GM19351 (cell line): ENCODE results near the gene MACROD2.
A peak's percentile ranks its signal among the peaks of the same experiment; 100 is the strongest.

Experiments
- ATAC-seq: cut with Tn5 transposase; IDR thresholded peaks from one replicate; pipeline ENCODE4 v1.9.1; 2021; ENCODE audit warnings: mild to moderate bottlenecking, moderate library complexity; ENCODE audit not compliant: unreplicated experiment

The MACROD2 gene

DNA sequence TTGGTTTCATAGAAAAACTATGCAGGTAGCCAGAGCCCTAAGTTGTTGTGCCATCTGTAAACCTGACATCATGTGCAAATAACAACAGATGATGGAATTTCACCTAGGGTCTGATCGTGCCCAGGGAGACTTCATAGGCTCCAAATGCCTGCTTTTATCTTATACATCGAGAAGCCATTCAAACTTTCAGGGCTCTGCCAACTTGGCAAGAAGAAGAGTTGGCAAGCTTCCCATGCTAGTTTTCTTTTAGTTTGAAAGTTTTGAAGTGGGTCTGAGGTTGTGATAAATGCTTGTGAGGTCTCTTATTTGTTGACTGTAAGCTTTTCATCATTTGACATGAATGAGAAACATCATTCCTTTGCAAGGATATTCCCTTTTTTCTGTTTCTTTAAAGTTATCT is 517.5 kb downstream of the MACROD2 start:
- no peak for ATAC-seq

DNA sequence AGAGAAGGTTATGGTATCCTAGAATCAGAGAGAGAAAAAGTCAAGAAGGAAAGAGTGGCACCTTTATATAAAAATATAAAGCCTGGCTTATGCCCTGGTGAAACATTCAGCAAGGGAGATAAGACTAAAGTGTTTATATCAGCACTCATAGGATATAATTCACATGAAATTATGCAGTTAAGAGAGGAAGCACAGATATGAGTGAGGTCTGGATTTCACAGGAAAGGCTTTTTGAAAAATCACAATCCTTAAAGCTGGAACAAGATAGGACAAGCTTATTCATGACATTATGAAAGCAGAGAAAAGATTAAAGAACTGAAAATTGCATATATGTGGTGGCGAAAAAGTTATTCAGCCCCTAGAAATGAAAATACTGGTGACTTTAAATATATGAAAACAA is 523.3 kb downstream of the MACROD2 start:
- ATAC-seq = no peak

DNA sequence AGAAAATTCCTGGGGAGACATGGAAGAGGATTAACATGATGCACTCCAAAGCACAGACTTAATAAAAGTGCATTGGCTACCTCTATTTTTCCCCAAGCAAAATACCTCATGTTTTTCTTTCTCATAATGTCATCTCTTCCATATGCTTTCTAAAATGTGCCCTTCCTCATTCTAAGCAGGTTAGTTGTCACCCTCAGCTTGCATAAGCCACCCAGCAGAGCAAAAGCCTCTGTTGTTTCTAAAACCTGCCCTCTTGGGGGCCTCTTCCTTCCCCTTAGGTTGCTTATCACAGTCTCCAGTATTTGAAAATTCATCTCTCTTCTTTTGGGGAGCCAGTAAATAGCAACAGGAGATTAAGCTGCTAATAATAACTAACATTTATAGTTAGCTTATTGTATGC is 525.7 kb downstream of the MACROD2 start:
- no peak for ATAC-seq

DNA sequence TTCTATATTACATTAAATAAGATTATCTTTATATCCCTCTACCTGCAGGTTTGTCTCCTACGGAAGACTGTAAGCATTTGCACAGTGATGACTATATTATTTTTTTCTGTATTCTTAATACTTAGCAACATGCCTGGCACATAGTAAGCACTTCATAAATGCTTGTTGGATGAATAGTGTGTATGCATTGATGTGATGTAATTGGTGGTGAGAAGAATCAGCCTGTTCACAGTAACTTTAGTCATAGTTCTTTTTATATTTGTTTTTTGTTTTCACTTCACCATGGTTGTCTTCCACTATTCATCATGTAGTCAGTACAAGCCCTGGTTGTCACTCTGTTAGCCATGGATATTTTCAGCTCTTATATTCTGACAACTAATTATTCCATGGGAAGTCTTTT is 526.1 kb downstream of the MACROD2 start:
- no peak for ATAC-seq

DNA sequence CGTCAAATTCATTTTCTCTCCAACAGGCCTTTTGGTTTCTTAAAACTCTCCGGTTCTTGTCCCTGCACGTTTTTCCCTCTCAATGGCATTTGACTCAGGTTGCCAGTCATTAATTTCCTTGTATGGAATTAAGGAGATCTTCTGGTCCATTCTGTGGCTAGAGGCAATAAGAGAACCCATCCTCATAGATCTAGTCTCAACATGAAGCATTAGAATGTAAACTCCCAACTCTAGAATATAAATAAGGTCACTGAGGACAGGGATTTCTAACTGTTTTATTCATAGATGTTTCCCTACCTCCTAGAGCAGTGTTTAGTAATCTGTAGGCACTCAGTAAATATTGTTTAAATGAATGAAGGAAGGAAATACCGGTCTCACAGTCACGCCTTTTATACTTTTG is 527.3 kb downstream of the MACROD2 start:
- ATAC-seq = no peak

DNA sequence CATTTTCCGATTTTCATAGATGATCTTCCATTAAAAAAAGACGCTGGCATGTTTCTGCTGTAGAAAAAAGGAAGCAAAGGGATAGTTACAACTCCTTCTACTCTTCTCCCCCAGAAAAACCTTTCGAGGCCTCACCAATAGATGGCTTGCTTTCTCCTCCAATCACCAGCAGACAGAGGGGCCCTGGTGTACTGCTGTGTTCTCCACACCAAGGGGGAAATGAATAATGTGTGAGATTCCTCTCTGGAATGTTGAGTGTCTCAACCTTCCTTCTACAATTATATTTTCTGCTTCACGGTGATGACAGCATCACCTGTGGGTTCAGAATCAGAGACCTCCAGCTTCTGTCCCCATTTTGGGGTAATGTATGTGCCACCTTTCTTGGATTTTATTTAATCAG is 527.8 kb downstream of the MACROD2 start:
- ATAC-seq = no peak

DNA sequence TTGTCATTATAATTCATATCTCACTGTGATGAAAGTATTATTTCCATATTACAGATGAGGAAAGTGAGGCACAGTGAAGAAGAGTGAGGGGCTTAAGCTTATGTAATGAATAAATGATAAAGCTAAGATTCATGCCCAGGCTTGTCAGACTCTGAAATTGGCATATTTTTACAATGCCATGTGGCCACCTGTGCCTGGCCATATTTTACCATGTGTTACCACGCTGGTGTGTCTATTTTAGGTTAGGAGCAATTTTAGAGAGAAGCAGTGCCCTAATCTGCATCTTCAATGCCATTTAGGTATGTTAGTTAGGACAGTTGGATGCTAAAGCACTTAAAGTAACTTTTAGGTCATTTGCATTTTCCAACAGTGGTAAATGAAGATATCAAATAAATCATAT is 530.1 kb downstream of the MACROD2 start:
- no peak for ATAC-seq

DNA sequence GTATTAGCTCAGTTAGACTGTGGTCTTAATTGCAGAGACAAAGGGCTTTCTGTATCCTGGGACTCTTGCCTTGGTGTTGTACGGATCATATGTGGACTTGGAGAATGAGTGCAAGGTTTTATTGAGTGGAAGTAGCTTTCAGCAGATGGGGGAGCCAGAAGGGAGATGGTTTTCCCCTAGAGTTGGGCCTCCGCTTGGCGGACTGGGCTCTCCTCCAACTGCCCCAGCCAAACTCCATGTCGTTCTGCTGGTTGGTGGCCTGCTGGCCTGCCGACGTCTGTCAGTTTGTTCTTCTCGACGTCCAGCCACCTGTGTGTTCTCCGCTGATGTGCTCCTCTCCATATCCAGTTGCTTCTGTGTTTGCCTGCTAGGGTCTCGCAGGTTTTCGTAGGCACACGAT is 531.6 kb downstream of the MACROD2 start:
- no peak for ATAC-seq

DNA sequence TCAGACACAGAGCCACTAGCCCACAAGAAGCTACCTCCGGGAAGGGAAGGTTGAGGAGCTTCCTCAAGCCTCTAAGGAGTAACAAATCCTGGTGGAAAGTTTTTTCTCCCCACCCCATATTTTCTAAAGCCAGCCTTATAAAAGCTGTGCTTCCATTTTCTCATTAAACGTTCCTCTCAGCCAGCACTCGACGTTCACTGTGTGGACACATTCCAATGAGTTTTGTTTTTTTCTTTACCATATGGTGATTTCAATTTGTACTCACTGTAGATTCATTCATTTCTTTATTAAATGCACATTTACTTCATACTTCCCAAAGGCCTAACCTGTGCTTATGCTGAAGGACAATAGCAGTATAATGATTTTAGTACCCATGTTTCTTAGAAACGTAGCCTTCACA is 536.5 kb downstream of the MACROD2 start:
- ATAC-seq = no peak

DNA sequence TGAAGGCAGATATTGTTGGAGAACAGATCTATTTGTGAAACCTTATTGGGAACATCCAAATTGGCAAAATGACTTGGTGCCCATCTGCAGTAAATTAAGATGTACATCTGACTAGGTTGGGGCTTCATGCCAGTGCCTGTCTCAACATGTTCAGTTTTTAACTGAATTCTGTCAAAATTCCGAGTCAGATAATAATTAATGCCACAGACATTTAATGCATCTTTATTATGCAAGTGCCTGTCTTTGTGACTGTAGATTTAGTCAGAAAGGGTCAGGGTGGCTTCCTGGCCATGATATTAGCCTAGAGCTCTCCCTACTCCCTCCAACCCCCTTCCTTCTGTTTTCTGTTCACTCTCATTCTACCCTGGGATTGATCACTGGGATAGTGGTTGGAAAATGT is 541.4 kb downstream of the MACROD2 start:
- ATAC-seq = no peak

DNA sequence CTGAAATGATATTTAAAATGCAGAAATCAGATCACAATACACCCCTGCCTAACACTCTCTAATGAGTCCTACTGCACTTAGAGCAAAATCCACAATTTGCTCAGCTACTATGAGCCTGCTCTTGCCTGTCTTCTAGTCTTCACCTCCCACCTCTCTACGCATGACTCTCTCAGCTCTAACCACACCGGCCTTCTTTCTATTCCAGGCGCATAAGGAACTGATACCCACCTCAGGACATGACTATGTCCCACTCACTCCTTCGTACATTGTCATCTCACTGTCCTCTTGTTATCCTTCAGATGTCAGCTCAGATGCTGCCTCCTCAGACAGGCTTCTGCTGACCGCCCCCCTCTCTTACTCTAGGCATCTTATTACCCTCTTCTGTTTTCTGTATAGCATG is 543.1 kb downstream of the MACROD2 start:
- ATAC-seq = peak; percentile 99

DNA sequence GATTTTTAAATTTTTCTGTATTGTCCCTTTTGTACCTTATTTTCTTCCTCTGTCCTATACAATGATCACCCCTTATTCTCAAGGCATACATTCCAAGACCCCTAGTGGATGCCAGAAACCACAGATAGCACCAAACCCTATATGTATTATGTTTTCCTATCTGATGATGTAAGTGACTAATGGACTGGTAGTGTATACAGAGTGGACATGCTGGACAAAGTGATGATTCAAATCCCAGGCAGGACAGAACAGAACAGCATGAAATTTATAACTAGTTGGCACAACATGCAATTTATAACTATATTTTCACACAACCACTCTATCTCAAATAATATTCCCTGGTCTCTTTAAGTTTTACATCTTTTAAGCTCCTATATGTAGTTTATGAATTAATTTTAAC is 547.7 kb downstream of the MACROD2 start:
- ATAC-seq = no peak

DNA sequence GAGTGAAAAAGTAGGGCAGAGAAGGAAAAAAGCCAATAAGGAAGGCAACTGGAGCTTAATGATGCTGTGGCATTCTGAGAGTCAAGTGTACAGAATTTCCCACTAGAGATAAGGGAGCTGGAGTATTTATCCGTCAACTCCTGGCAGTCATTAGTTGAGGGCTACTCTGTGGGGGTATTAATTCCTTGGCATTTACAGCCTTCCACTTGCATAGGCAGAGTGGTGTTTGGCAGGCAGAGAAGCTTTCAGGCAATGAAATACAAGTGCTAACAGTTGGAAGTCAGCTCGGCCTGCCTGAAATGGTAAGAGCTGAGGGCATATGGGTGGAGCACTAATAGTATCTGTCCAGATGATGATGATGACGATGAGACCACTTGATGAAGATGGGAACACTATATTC is 549.4 kb downstream of the MACROD2 start:
- no peak for ATAC-seq

DNA sequence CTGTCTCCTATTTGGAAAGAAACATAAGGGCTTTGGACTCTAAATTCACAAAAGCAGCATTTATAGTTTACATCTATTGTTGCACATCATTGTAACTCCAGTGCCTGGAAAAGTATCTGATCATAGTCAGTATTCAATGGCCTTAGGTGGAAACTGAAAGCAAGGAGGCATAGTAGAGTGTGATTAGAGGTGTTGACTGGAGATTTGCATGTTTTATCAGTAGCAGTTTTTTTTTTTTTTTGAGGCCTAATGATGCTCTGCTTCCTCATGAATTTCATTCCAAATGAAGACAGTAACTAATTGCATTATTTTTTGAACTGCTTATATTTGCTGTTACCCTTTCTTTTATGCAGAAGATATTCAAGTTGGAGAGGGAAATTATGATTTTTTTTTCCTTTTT is 555.3 kb downstream of the MACROD2 start:
- ATAC-seq = no peak

DNA sequence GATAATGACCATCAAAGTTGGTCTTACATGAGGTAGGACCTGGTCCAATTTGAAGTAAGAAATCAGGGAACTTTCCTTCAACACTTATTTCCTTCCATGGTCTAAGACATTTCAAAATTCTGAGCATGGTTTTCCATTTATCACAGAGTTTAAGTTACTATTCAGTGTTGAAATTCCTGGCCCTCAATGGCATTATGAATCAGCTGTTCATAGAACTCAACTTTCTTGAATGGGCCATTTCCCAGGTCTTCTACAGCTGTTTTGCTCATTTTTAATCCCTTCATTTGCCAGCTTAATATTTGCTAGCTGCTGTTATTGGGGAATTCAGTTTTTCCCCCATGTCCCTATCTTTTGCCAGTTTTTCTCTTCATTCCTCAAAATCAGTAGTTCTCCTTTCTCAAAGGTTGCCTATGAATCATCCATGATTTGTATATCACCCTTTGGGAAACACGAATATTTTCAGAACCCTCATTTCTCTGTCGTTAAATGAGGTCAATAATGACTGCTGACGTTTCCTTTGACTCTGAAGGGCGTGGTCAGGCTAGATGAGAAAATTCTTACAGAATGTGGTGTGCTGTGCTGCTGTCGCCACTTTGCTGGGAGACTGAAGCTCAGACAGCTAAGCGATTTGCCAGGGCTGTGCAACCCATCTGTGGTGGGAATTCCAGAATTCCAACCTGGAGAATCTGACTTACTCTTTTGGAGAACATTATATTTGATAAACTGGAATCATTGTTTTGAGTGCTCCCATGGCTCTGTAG is 558.6 kb downstream of the MACROD2 start:
- ATAC-seq = no peak

DNA sequence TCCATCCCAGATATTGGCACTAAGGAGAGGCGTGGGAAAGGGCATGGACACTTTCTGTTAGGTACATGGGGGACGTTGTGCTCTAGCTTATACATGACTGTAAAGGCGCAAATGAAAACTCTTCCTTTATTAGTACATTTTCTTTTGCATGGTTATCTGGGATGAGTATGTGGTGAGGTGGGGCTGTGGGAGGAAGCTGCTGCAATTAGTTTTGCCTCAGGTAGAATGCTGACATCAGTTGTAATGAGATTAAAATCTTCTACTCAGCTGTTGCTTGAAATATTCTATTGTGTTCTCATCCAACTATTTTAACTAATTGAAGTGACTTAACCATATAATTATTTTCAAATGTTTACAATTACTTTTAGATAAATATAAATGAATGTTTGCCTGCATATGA is 560.4 kb downstream of the MACROD2 start:
- ATAC-seq = no peak

DNA sequence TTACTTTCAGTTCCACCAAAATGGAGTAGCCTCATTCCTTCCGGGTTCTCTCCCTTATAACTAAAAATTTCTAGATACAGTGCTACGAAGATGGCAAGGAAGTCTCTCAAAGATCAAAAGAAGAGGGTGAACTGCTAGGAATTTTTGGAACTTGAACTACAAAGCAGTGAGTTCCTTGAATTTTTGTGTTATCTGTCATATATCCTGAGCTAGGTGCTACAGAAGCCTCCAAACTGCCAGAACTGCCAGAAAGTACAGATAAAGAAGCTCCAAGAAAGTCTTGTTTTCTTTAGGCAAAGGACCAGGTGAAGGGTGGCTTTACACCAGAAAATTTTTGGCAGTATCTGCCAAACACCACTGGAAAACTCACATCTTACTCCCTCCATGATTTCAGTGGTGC is 560.9 kb downstream of the MACROD2 start:
- ATAC-seq = no peak

DNA sequence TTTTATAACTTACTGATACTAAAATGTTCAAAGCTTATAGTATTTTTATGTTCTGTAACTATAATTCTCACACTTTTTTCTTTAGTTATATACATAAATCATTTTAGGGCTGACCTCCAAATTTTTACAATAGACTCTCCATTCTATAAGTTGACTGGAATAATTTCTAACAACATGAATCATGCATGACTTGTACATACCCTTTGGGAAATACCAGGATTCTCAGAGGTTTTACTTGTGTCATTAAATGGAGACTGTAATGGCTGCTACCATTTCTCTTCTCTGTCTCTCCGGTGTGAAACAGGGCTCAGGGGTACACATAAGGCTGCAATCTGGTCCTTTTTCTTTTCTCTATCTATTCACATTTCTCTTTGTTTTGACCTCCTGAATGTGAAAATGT is 564.3 kb downstream of the MACROD2 start:
- ATAC-seq = no peak

DNA sequence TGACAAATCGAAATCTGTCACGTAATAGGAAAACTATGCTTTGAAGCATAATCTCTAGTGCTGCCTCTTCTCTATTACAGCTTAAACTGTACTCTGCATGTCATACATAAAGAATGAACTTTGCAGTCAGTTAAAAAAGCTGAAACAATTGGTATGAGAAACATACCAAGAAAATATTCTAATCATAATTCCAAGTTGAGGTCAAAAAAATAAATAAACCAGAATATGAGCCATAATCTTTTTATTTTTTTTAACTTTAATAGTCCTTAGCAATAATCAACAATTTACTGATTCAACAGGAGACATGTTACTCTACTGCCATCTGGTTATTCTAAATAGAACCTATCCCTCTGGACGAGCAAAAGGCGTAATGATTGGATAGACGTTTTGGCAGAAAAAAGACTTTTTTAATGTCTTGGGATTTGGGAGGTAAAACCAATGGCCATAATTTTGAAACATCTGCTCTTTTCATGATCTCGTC is 566.5 kb downstream of the MACROD2 start:
- no peak for ATAC-seq

DNA sequence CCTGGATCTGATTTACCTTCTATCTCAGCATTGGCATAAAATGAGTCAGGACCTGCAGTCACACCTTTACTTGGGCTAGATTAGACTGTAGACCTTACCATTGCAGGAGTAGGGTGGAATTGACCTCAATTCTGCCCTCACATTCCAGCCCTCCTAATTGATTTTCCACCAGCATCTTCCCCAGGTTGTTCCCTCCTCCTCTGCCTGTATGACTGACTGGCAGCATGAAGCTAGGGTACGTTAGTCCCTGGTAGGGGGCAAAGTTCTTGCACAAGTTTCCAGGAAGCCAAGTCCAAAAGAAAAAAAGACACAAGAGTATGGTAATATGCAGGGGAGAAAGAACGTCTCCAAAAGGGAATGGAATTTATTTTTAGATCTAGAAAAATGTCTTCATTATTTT is 567.7 kb downstream of the MACROD2 start:
- no peak for ATAC-seq

DNA sequence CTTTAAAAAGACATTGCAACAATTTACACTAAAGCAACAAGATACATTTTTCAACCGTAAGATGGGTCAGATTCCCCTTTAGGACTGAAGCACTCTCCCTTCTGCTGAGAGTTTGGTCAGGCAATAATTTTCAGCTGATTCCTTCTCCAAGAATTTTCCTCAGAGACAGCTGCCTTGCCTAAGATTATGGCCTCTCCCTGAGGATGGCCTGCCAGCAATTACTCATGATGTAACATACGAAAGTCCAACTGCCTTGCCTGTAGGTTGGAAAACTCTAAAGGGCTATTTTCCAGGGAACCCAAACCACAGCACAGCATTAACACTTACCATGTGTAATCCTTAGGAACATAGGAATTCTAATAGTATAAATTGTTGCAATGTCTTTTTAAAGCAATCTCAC is 571.2 kb downstream of the MACROD2 start:
- ATAC-seq = no peak

DNA sequence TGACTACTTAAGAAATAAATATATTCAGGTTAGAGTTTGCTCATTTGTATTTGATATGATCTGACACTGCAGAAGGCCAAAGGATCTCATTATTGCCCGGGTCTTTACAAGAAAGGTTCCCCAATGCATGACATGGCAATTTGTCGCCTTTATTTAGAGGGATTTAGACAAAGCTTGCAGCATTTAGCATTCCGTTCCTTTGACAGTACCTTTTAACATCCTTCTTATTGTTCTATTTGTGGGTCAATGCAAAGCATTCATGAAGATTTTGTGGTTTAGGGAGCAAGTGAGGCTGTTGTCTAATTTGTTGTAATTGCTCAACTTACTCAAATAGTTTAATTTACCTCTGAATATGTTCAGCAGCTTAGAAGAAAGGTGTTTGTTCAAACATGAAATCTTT is 572.9 kb downstream of the MACROD2 start:
- no peak for ATAC-seq

DNA sequence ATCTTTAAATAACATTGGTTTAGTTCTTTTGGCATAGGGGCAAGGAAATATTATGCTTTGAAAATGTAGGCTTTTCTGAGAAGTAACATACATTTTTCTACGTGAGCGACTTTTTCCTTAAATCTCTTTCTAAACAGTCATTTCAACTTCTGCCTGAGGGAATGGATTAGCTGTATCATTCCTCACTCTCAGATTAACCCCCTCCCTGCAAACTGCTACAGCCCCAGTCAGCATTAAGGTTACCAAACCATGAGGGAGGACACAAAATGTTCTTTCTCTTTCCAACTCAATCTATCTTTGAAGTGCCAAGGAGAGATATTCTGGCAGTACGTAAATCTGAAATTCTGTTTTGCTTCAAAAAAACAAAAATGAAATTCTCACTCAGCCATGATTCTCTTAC is 573.4 kb downstream of the MACROD2 start:
- no peak for ATAC-seq
